Ramos (cell line): ENCODE measurements around the gene TMEM132D.
"Not testable (repeated sequence)": the region's sequence is repeated elsewhere in the genome, so short reads cannot be mapped to it uniquely, and the experiment has no call there.

Experiments
- in situ Hi-C: fragments of 300-500 bp; cut with MboI; formaldehyde crosslinking; loops from one replicate; pipeline ENCODE4 v1.14.3; 2022; ENCODE audit warnings: low sequenced_read_pairs; ENCODE audit not compliant: unreplicated experiment

TMEM132D gene

GRCh38 chr12:129903956-129904829, at the start of gene TMEM132D:
Gene TMEM132D, minus strand, starts transcription at chr12:129904025.
- in situ Hi-C loops = loop anchor here (25.0 kb wide), 2 partner anchors 1267 to 1642 kb away; partner anchors contain the start of gene TMEM132C

GRCh38 chr12:129949651-129950050, 45.8 kb upstream of the TMEM132D start:
- in situ Hi-C loops = no loop called here

- in situ Hi-C loops = no loop called here
Observed at GRCh38 chr12:129941618-129942017, 37.8 kb upstream of the TMEM132D start.

GRCh38 chr12:129938089-129938488, 34.3 kb upstream of the TMEM132D start:
- in situ Hi-C loops = no loop called here

- in situ Hi-C loops = no loop called here
Observed at GRCh38 chr12:129937426-129937825, 33.6 kb upstream of the TMEM132D start.

- in situ Hi-C loops = no loop called here
Observed at GRCh38 chr12:129928643-129929042, 24.8 kb upstream of the TMEM132D start.

GRCh38 chr12:129927316-129927900, 23.6 kb upstream of the TMEM132D start:
- in situ Hi-C loops = no loop called here

GRCh38 chr12:129911428-129912049, 7.7 kb upstream of the TMEM132D start:
- in situ Hi-C loops = loop anchor here (25.0 kb wide), 2 partner anchors 1274 to 1649 kb away; partner anchors contain the start of gene TMEM132C

GRCh38 chr12:129909051-129910020, 5.5 kb upstream of the TMEM132D start:
- in situ Hi-C loops = loop anchor here (25.0 kb wide), 2 partner anchors 1272 to 1647 kb away; partner anchors contain the start of gene TMEM132C

- in situ Hi-C loops = loop anchor here (25.0 kb wide), 2 partner anchors 1266 to 1641 kb away; partner anchors contain the start of gene TMEM132C
Observed at GRCh38 chr12:129903092-129903945, 506 bp downstream of the TMEM132D start.

GRCh38 chr12:129902371-129903091, 1.3 kb downstream of the TMEM132D start:
- in situ Hi-C loops = loop anchor here (25.0 kb wide), 2 partner anchors 1265 to 1640 kb away; partner anchors contain the start of gene TMEM132C

GRCh38 chr12:129901254-129901653, 2.6 kb downstream of the TMEM132D start:
- in situ Hi-C loops = loop anchor here (25.0 kb wide), 2 partner anchors 1264 to 1639 kb away; partner anchors contain the start of gene TMEM132C

- in situ Hi-C loops = loop anchor here (25.0 kb wide), 2 partner anchors 1263 to 1638 kb away; partner anchors contain the start of gene TMEM132C
Observed at GRCh38 chr12:129900306-129900705, 3.5 kb downstream of the TMEM132D start.

GRCh38 chr12:129899045-129899444, 4.8 kb downstream of the TMEM132D start:
- in situ Hi-C loops = not testable (repeated sequence)

GRCh38 chr12:129893691-129894090, 10.1 kb downstream of the TMEM132D start:
- in situ Hi-C loops = no loop called here

- in situ Hi-C loops = no loop called here
Observed at GRCh38 chr12:129887101-129887500, 16.7 kb downstream of the TMEM132D start.

GRCh38 chr12:129886541-129886940, 17.3 kb downstream of the TMEM132D start:
- in situ Hi-C loops = no loop called here

GRCh38 chr12:129885287-129885686, 18.5 kb downstream of the TMEM132D start:
- in situ Hi-C loops = no loop called here
